ENCODE results near the gene BUD13.

- TF ChIP-seq POLR2AphosphoS5 (IDR thresholded peaks at IDR 0.05; ENCODE audit: low read depth, low read length) = no peak
- TF ChIP-seq, protein P1, sequence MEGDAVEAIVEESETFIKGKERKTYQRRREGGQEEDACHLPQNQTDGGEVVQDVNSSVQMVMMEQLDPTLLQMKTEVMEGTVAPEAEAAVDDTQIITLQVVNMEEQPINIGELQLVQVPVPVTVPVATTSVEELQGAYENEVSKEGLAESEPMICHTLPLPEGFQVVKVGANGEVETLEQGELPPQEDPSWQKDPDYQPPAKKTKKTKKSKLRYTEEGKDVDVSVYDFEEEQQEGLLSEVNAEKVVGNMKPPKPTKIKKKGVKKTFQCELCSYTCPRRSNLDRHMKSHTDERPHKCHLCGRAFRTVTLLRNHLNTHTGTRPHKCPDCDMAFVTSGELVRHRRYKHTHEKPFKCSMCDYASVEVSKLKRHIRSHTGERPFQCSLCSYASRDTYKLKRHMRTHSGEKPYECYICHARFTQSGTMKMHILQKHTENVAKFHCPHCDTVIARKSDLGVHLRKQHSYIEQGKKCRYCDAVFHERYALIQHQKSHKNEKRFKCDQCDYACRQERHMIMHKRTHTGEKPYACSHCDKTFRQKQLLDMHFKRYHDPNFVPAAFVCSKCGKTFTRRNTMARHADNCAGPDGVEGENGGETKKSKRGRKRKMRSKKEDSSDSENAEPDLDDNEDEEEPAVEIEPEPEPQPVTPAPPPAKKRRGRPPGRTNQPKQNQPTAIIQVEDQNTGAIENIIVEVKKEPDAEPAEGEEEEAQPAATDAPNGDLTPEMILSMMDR (IDR thresholded peaks at IDR 0.05) = no peak
- no peak for TF ChIP-seq MEF2A (IDR thresholded peaks at IDR 0.05; ENCODE audit: borderline replicate concordance, low read depth)
- TF ChIP-seq JUND (IDR thresholded peaks at IDR 0.05) = no peak
- no peak for TF ChIP-seq EP300 (IDR thresholded peaks at IDR 0.05; ENCODE audit: borderline replicate concordance in 1 of 2, low read depth in 1 of 2, low read length in 1 of 2)
- no peak for TF ChIP-seq NFIC (IDR thresholded peaks at IDR 0.05; ENCODE audit: borderline replicate concordance)
- TF ChIP-seq MXI1 (IDR thresholded peaks at IDR 0.05; ENCODE audit: low read depth, low read length) = no peak
- TF ChIP-seq PBX3 (IDR thresholded peaks at IDR 0.05) = no peak
- no peak for TF ChIP-seq RAD21 (IDR thresholded peaks at IDR 0.05; ENCODE audit: low read length)
- no peak for TF ChIP-seq GATA2 (CRISPR knock-in tag; IDR thresholded peaks at IDR 0.05)
- no peak for TF ChIP-seq EZH2phosphoT487 (IDR thresholded peaks at IDR 0.05; ENCODE audit: borderline replicate concordance, low read depth)
- no peak for TF ChIP-seq SMC3 (IDR thresholded peaks at IDR 0.05; ENCODE audit: low read depth, low read length)
Measured at GRCh38 chr11:116723511-116723910, 49.3 kb downstream of the BUD13 start.

Measured in SK-N-SH (cell line).